HT1080 (cell line): ENCODE data around the gene FARP2. TPM values are rescaled to one million over a fixed set of nuclear protein-coding genes. Genes with fewer than 3 reads are reported as not detected.
A peak's percentile ranks its signal among the peaks of the same experiment; 100 is the strongest.

ENCODE experiments used
- DNase-seq: peaks from one replicate; pipeline ENCODE4 v3.0.0-alpha.2; 2015; ENCODE audit warnings: low read depth
- total RNA-seq: library from RNA; depleted of rRNA; stranded (reverse); fragments of >200 nt; shearing (Covaris generic); gene quantifications from 2 replicates; pipeline ENCODE4 v1.2.3, GENCODE V29; 2014

The FARP2 gene
- total RNA-seq, 1 experiment from 2014 or later = 33.8 TPM

- no peak for DNase-seq
Observed at GRCh38 chr2:241325257-241325656, 30.8 kb upstream of the FARP2 start.

- DNase-seq = no peak
Observed at GRCh38 chr2:241329669-241330615, 26.1 kb upstream of the FARP2 start.

- no peak for DNase-seq
Observed at GRCh38 chr2:241330616-241330981, 25.5 kb upstream of the FARP2 start.

GRCh38 chr2:241334813-241335212, 21.3 kb upstream of the FARP2 start:
- no peak for DNase-seq

- DNase-seq = no peak
Observed at GRCh38 chr2:241339839-241340630, 16.1 kb upstream of the FARP2 start.

GRCh38 chr2:241340631-241341163, 15.4 kb upstream of the FARP2 start:
- DNase-seq = no peak

GRCh38 chr2:241344925-241345651, 11.0 kb upstream of the FARP2 start:
- no peak for DNase-seq

GRCh38 chr2:241349941-241350340, 6.1 kb upstream of the FARP2 start:
- DNase-seq = no peak

- DNase-seq = no peak
Observed at GRCh38 chr2:241350530-241350877, 5.6 kb upstream of the FARP2 start.

GRCh38 chr2:241350878-241351639, 5.0 kb upstream of the FARP2 start:
- no peak for DNase-seq

- DNase-seq = no peak
Observed at GRCh38 chr2:241351640-241352031, 4.4 kb upstream of the FARP2 start.

GRCh38 chr2:241352227-241352626, 3.9 kb upstream of the FARP2 start:
- no peak for DNase-seq

- peak; percentile 68 for DNase-seq
Observed at GRCh38 chr2:241354668-241355658, 1.1 kb upstream of the FARP2 start.

- no peak for DNase-seq
Observed at GRCh38 chr2:241356871-241357260, 781 bp downstream of the FARP2 start.

GRCh38 chr2:241357531-241357930, 1.4 kb downstream of the FARP2 start:
- DNase-seq = no peak

GRCh38 chr2:241358470-241358869, 2.4 kb downstream of the FARP2 start:
- no peak for DNase-seq

- DNase-seq = no peak
Observed at GRCh38 chr2:241359481-241360045, 3.5 kb downstream of the FARP2 start.

- DNase-seq = no peak
Observed at GRCh38 chr2:241363426-241363825, 7.3 kb downstream of the FARP2 start.

- no peak for DNase-seq
Observed at GRCh38 chr2:241364781-241365180, 8.7 kb downstream of the FARP2 start.
